ENCODE data around the gene EIF3M.
"Not testable (repeated sequence)": the region's sequence is repeated elsewhere in the genome, so short reads cannot be mapped to it uniquely, and the experiment has no call there.

The EIF3M gene

GRCh38 chr11:32586576-32587190 lies 3.1 kb downstream of the EIF3M start:
- peak; percentile 36 for DNase-seq (ENCODE audit: low read depth)
- no peak overlapping the region for H3K4me3 ChIP-seq (ENCODE audit: low read length)
- peak; percentile 38 for TF ChIP-seq CTCF (IDR thresholded peaks at IDR 0.05; ENCODE audit: insufficient read depth, low read depth, low read length, missing control alignments)

- DNase-seq (ENCODE audit: low read depth) = no peak
- no peak for TF ChIP-seq CTCF (IDR thresholded peaks at IDR 0.05; ENCODE audit: insufficient read depth, low read depth, low read length, missing control alignments)
- H3K4me3 ChIP-seq (ENCODE audit: low read length) = no peak overlapping the region
These were observed 10.6 kb downstream of the EIF3M start for GRCh38 chr11:32594272-32594671.

GRCh38 chr11:32596114-32596513 lies 12.5 kb downstream of the EIF3M start:
- DNase-seq (ENCODE audit: low read depth) = not testable (repeated sequence)

GRCh38 chr11:32597921-32598320 lies 14.3 kb downstream of the EIF3M start:
- no peak for TF ChIP-seq CTCF (IDR thresholded peaks at IDR 0.05; ENCODE audit: insufficient read depth, low read depth, low read length, missing control alignments)
- no peak overlapping the region for H3K4me3 ChIP-seq (ENCODE audit: low read length)
- no peak for DNase-seq (ENCODE audit: low read depth)

More at GRCh38 chr11:32596114-32596513, 12.5 kb downstream of the EIF3M start:
- not testable (repeated sequence) for H3K4me3 ChIP-seq (ENCODE audit: low read length)

- DNase-seq (ENCODE audit: low read depth) = no peak
- no peak for TF ChIP-seq CTCF (IDR thresholded peaks at IDR 0.05; ENCODE audit: insufficient read depth, low read depth, low read length, missing control alignments)
- no peak overlapping the region for H3K4me3 ChIP-seq (ENCODE audit: low read length)
These were observed 19.2 kb downstream of the EIF3M start for GRCh38 chr11:32602657-32603415.

- no peak for DNase-seq (ENCODE audit: low read depth)
- TF ChIP-seq CTCF (IDR thresholded peaks at IDR 0.05; ENCODE audit: insufficient read depth, low read depth, low read length, missing control alignments) = no peak
- no peak overlapping the region for H3K4me3 ChIP-seq (ENCODE audit: low read length)
These were observed 22.6 kb downstream of the EIF3M start for GRCh38 chr11:32606220-32606619.

GRCh38 chr11:32608826-32609225 lies 25.2 kb downstream of the EIF3M start:
- H3K4me3 ChIP-seq (ENCODE audit: low read length); DNase-seq (ENCODE audit: low read depth): not testable (repeated sequence)

- no peak overlapping the region for H3K4me3 ChIP-seq (ENCODE audit: low read length)
- no peak for DNase-seq (ENCODE audit: low read depth)
- TF ChIP-seq CTCF (IDR thresholded peaks at IDR 0.05; ENCODE audit: insufficient read depth, low read depth, low read length, missing control alignments) = no peak
These were observed 27.2 kb downstream of the EIF3M start for GRCh38 chr11:32610797-32611352.

Measured in epithelial cell of esophagus (primary cell).